DND-41 (cell line): Measurements from ENCODE around the gene PGRMC1.
A peak's percentile ranks its signal among the peaks of the same experiment; 100 is the strongest.
"Not testable (repeated sequence)": the region's sequence is repeated elsewhere in the genome, so short reads cannot be mapped to it uniquely, and the experiment has no call there.

ENCODE experiments used
- ATAC-seq: fragments of 200-7000 bp; cut with Tn5 transposase; 3 replicates; pipeline ENCODE4 v1.9.1; 2021; ENCODE audit warnings: low read depth; ENCODE audit not compliant: insufficient read depth
- DNase-seq: peaks from one replicate; pipeline ENCODE4 v3.0.0-alpha.2; 2020
- H2AFZ ChIP-seq: 2 replicates; pipeline ENCODE4 v1.6.0; 2012; ENCODE audit warnings: low read depth, low read length
- H3K27ac ChIP-seq: 2 replicates; pipeline ENCODE4 v1.5.1; 2012; ENCODE audit warnings: low read length, inconsistent platforms
- H3K27me3 ChIP-seq: fragments of 200-600 bp; sonication (generic); 2 replicates; pipeline ENCODE4 v1.6.0; 2012; ENCODE audit warnings: low read length, mild to moderate bottlenecking, inconsistent platforms; ENCODE audit not compliant: insufficient read depth, poor library complexity
- H3K36me3 ChIP-seq: 2 replicates; pipeline ENCODE4 v1.5.1; 2012; ENCODE audit warnings: low read length, inconsistent platforms; ENCODE audit not compliant: insufficient read depth
- H3K4me1 ChIP-seq: 2 replicates; pipeline ENCODE4 v1.5.1; 2012; ENCODE audit warnings: mild to moderate bottlenecking, low read length; ENCODE audit not compliant: insufficient read depth
- H3K4me2 ChIP-seq: 2 replicates; pipeline ENCODE4 v1.6.0; 2012; ENCODE audit warnings: mild to moderate bottlenecking, moderate library complexity, low read length, inconsistent platforms; ENCODE audit not compliant: insufficient read depth
- H3K4me3 ChIP-seq, 2 experiments: fragments of 200-600 bp in 1 of 2; shearing (Covaris generic) in 1 of 2; 2 replicates each; pipeline ENCODE4 v1.5.1; 2012 to 2016; ENCODE audit warnings: inconsistent platforms in 2 of 2, low read length in 2 of 2, mild to moderate bottlenecking in 2 of 2, low read depth in 1 of 2, moderate library complexity in 1 of 2
- H3K79me2 ChIP-seq: 2 replicates; pipeline ENCODE4 v1.6.0; 2012; ENCODE audit warnings: low read length, inconsistent platforms; ENCODE audit not compliant: insufficient read depth
- H3K9ac ChIP-seq: 2 replicates; pipeline ENCODE4 v1.6.0; 2012; ENCODE audit warnings: low read depth, mild to moderate bottlenecking, inconsistent platforms, low read length, moderate library complexity
- H3K9me3 ChIP-seq: 2 replicates; pipeline ENCODE4 v1.5.1; 2012; ENCODE audit warnings: low read length, moderate library complexity, mild to moderate bottlenecking, inconsistent platforms; ENCODE audit not compliant: insufficient read depth, severe bottlenecking
- H4K20me1 ChIP-seq: 2 replicates; pipeline ENCODE4 v1.6.0; 2012; ENCODE audit warnings: low read length; ENCODE audit not compliant: insufficient read depth
- CTCF ChIP-seq: IDR thresholded peaks from 2 replicates; pipeline ENCODE4 v1.5.1; 2012; ENCODE audit warnings: borderline replicate concordance, low read length, moderate library complexity, mild to moderate bottlenecking; ENCODE audit not compliant: poor library complexity, severe bottlenecking; ENCODE audit errors: extremely low read depth
- EZH2 ChIP-seq: IDR thresholded peaks from 3 replicates; pipeline ENCODE4 v1.6.1; 2012; ENCODE audit warnings: borderline replicate concordance, low read depth, mild to moderate bottlenecking, moderate library complexity, low read length, inconsistent platforms; ENCODE audit not compliant: severe bottlenecking

PGRMC1 gene

GRCh38 chrX:119266364-119266995 lies 30.4 kb downstream of the PGRMC1 start:
- Histone ChIP-seq H3K79me2 (no peaks in the 10 kb centered on the region), H3K9me3 (no peaks in the 10 kb centered on the region), H3K4me2 (no peak overlapping the region), H3K9ac (no peak overlapping the region), H3K4me1 (no peaks in the 10 kb centered on the region), H2AFZ (no peak overlapping the region), H3K27me3 (no peaks in the 10 kb centered on the region), H4K20me1 (no peaks in the 10 kb centered on the region), H3K36me3 (no peaks in the 10 kb centered on the region), H3K4me3 (no peak overlapping the region), H3K27ac (no peak overlapping the region)
- no peak for TF ChIP-seq EZH2
- TF ChIP-seq CTCF = peak; percentile 80
- peak; percentile 30 for DNase-seq
- ATAC-seq = peak; percentile 49; the same call in 1 of the 3 replicates

- not testable (repeated sequence) for H3K4me3 ChIP-seq, H3K9ac ChIP-seq, ATAC-seq, H2AFZ ChIP-seq, H3K36me3 ChIP-seq, DNase-seq, H3K9me3 ChIP-seq, H4K20me1 ChIP-seq, H3K4me2 ChIP-seq, H3K27ac ChIP-seq, H3K4me1 ChIP-seq, H3K27me3 ChIP-seq, H3K79me2 ChIP-seq
These were observed 31.0 kb downstream of the PGRMC1 start for GRCh38 chrX:119267115-119267514.

GRCh38 chrX:119272882-119273419 lies 36.9 kb downstream of the PGRMC1 start:
- Histone ChIP-seq H4K20me1 (no peaks in the 10 kb centered on the region), H3K9ac (no peak overlapping the region), H3K4me2 (no peak overlapping the region), H3K36me3 (no peaks in the 10 kb centered on the region), H3K27ac (no peak overlapping the region), H3K79me2 (no peaks in the 10 kb centered on the region), H2AFZ (no peak overlapping the region), H3K9me3 (no peaks in the 10 kb centered on the region), H3K4me3 (no peak overlapping the region), H3K4me1 (no peaks in the 10 kb centered on the region), H3K27me3 (no peaks in the 10 kb centered on the region)
- no peak for ATAC-seq
- no peak for TF ChIP-seq EZH2
- no peak for DNase-seq

- ATAC-seq = no peak
- H4K20me1 ChIP-seq = no peaks in the 10 kb centered on the region
- no peak overlapping the region for H3K27ac ChIP-seq
- H2AFZ ChIP-seq = no peak overlapping the region
- H3K4me2 ChIP-seq = no peak overlapping the region
- H3K9me3 ChIP-seq = no peaks in the 10 kb centered on the region
- H3K4me1 ChIP-seq = no peaks in the 10 kb centered on the region
- no peaks in the 10 kb centered on the region for H3K27me3 ChIP-seq
- no peaks in the 10 kb centered on the region for H3K36me3 ChIP-seq
- TF ChIP-seq CTCF (no peak), EZH2 (no peak)
- H3K9ac ChIP-seq = no peak overlapping the region
- DNase-seq = no peak
- H3K79me2 ChIP-seq = no peaks in the 10 kb centered on the region
- H3K4me3 ChIP-seq = no peak overlapping the region
These were observed 37.5 kb downstream of the PGRMC1 start for GRCh38 chrX:119273420-119274192.

GRCh38 chrX:119282347-119282746 lies 46.3 kb downstream of the PGRMC1 start:
- H3K4me2 ChIP-seq, H3K79me2 ChIP-seq, DNase-seq, H3K9me3 ChIP-seq, H3K4me1 ChIP-seq, H3K36me3 ChIP-seq, ATAC-seq, H3K27me3 ChIP-seq, H2AFZ ChIP-seq, H4K20me1 ChIP-seq, H3K27ac ChIP-seq, H3K4me3 ChIP-seq, H3K9ac ChIP-seq: not testable (repeated sequence)
